ENCODE measurements around the gene MIPOL1.
"Not testable (repeated sequence)": the region's sequence is repeated elsewhere in the genome, so short reads cannot be mapped to it uniquely, and the experiment has no call there.

Gene MIPOL1

DNA sequence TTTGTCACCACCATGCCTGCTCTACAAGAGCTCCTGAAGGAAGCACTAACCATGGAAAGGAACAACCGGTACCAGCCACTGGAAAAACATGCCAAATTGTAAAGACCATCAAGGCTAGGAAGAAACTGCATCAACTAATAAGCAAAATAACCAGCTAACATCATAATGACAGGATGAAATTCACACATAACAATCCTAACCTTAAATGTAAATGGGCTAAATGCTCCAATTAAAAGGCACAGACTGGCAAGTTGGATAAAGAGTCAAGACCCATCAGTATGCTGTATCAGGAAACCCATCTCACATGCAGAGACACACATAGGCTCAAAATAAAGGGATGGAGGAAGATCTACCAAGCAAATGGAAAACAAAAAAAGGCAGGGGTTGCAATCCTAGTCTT, 97.5 kb downstream of the MIPOL1 start:
- ATAC-seq: not testable (repeated sequence)

DNA sequence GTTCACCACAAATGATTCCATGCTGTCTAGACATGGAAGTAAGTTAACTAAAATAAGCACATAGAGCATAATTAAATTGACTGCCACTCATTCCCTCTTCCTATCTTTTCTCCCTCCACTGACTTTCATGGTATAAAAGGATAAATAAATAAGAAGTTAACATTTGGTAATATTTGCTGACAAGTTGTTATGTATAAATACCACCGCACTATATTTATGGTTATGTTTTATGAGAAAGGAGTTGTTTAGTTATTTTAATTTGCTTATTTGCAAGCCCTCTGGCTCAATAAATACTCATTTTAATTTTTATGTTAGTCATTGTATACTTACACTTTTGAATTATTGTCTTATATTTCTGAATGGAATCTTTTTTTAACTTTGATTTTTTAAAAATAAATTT, 113.5 kb downstream of the MIPOL1 start:
- no peak for ATAC-seq

DNA sequence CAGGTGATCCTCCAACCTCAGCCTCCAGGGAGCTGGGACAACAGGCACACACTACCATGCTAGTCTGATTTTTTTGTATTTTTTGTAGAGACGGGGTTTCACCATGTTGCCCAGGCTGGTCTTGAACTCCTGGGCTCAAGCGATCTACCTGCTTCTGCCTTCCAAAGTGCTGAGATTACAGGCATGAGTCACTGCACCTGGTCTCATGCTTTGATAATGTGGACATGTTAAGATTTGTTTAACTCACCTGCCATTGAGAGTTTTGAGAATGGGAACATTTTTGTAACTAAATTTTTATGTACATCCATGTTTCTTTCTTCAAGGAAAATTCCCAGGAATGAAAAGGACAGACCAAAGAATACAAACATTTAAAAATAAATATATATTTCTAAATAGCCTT, 121.2 kb downstream of the MIPOL1 start:
- no peak for ATAC-seq

DNA sequence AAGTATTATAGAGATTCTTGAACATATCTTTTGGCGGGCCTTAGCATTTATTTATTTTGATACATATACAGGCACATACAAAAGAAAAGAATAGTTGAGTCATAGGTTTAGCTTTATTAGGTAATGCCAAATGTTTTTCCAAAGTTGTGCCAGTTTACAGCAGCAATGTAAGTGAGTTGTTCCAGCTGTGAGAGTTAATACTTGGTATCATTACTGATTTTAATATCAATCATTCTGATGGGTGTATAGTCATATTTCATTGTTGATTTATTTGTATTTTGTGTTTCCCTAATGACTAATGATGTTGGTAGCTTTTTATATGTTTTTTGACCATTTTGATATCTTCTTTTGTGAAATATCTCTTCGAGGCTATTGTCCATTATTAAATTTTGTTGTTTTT, 122.4 kb downstream of the MIPOL1 start:
- no peak for ATAC-seq

DNA sequence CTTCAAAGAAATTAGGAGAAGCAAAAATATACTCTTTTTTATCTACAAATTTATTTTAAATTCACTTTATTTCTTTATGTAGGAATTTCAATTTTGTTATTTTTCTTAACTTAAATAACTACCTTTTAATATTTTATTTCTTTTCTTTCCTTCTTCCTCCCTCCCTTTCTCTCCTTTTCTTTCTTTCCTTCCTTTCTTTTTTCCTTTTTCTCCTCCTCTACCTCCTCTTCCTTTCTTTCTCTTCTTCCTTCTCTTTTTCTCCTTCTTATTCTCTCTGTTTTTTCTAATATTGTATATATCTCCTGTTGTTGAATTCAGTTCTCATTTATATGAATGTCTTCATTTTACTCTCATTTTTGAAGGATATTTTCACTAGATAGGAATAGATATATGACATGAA, 127.6 kb downstream of the MIPOL1 start:
- ATAC-seq: no peak

DNA sequence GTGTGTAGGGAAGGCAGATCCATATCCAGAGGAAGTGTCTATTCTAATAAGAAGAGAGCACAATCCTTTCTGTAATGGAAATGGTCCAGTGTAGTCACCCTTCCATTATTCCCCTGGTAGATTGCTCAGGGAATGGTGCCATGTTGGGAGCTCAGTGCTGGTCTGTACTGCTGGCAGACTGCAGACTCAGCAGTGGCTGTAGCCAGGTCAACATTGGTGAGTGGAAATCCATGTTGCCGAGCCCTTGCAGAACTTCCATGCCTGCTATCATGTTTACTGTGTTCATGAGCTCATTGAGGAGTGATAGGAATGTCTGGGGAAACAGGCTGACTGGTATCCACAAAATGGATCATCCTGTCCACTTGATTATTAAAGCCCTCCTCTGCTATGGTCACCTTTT, 128.7 kb downstream of the MIPOL1 start:
- no peak for ATAC-seq

DNA sequence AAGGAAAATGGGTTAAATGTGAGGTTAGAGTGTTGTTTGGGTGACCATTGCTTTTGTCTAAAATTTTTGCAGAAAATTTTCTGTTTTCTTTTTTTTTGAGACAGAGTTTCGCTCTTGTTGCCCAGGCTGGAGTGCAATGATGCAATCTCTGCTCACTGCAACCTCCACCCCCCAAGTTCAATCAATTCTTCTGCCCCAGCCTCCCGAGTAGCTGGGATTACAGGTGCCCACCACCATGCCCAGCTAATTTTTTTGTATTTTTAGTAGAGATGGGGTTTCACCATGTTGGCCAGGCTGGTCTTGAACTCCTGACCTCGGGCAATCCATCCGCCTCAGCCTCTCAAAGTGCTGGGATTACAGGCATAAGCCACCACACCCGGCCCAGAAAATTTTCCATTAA, 130.2 kb downstream of the MIPOL1 start:
- not testable (repeated sequence) for ATAC-seq

DNA sequence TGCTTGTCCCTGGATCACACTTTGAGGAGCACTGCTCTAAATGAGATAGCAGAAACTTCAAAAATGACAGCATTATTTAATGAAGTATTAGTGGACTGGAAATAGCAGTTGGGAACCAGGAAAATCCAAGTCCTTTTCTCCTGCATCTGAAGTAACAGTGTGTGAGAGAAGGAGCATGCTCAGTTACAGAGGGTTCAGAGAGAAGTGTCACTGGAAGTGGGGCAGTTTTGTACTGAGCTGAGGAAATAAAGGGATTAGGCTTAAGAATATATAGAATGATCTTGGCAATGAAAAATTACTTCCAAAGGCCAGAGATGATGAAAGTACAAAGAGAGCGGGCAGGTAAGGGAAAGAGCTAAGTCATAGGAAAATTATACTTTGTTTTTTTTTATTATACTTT, 130.9 kb downstream of the MIPOL1 start:
- ATAC-seq: no peak

DNA sequence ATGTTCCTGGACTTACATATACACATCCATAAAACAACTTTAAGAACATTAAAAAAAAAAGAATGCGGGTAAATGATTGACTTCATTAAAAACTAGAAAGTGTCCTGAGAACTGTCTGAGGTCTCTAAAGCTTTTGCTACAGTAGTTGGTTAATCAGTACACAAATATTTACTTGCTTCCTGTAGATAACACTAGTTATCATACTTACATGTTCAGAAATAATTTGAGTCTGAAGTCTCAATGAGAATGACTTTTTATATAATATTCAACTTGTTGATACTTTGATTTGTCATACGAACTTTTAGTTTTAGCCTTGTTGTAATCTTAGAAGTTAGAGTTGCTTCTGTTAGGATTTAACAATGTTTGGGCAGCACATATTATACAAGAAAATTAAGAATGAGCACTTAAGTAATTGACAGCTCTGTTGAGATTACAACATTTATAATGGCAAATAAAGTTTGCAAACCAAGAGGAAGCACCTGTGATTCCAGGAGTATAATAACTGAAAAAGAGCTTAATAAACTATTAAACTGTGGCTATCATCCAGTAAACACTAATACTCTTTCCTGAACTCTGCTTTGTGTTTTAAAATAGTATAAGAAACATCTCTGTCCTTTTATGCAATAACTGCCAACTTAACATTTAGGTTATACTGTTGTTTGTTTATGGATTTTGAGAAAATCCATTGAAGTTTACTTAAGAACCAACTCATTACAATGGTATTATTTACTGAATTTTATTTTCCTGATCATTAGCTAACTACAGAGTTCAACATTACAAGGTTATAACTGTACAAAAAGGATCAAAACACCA, 131.7 kb downstream of the MIPOL1 start:
- ATAC-seq: no peak

DNA sequence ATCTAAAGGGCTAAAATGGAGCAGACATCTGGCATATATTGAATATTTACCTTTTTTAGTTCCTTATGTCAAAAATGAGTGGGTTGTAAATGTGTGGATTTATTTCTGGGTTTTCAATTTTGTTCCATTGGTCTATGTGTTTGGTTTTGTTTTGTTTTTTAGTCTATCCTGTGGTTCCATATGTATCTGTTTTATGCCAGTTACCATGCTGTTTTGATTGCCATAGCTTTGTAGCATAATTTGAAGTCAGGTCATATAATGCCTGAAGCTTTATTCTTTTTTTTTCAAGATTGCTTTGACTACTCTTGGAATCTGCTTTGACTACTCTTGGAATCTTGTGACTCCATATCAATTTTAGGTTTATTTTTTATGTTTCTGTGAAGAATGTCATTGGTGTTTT, 133.2 kb downstream of the MIPOL1 start:
- ATAC-seq: no peak

DNA sequence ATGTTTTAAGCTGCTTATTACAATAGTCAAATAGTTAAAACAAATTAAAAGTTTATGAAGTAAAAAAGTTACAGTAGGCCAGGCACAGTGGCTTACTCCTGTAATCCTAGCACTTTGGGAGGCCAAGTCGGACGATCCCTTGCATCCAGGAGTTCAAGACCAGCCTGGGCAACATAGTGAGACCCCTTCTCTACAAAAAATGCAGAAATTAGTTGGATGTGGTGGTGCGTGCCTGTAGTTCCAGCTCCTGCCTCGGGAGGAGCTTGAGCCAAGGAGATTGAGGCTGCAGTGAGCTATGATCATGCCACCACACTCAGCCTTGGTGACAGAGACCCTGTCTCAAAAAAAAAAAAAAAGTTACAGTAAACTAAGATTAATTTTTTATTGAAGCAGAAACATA, 142.6 kb downstream of the MIPOL1 start:
- ATAC-seq: no peak

DNA sequence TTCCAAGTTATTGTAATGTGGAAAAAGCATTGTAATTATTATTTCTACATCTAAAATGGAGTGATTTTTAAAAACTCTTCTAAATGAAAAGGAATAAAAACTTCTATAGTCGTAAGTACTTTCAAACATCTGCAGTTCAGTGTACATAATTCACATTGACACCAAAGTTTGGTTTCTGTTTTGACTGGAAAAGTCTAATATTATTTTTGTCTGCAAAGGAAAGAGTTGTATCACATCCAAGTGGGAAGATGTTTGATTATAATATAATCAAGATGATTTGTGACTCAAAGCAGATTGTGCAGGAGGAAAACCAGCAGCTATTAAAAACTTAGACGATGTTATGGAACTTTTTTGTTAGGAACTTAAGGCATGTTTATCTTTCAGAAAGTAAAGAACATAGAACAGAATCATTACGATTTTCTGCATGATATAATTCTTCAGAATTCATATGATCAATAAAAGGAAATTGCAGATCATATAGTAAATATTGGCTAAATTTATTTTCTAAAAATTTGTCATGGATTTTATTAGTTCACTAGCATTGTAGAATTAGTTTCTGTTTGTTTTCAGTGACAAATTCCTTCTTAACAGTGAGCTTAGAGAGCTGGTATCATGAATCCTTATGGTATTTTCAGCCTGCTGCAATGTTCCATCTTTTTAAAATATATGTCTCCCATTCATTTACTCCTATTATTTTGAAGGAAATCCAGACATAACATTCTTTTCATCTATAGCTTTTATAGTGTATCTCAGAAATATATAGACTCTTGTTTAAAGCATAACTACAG, 145.8 kb downstream of the MIPOL1 start:
- ATAC-seq: no peak

DNA sequence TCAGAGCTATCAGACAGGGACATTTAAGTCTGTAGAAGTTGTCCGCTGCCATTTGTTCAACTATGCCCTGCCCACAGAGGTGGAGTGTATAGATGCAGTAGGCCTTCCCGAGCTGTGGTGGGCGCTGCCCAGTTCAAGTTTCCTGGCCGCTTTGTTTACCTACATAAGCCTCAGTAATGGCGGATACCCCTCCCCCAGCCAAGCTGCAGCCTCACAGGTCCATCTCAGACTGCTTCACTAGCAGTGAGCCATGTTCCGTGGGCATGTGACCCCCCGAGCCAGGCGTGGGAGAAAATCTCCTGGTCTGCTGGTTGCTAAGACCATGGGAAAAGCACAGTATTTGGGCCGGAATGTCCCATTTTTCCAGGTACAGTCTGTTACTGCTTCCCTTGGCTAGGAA, 165.9 kb downstream of the MIPOL1 start:
- no peak for ATAC-seq

DNA sequence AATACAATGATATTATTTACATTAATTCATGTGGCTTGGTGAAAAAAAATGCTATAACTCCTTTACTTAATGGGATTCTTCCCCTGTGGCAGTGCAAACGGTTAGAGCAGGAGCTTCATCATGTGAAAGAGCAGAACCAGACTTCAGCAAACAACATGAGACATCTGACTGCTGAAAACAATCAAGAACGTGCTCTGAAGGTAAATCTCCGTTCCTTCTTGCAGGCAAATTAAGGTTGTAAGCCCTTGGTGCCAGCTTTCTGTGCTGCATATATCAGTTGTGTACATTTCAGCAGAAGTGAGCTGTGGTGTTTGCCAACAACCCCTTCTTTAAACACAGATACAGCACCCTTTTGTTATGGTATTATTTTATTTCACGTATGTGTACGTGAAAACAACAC, 171.7 kb downstream of the MIPOL1 start:
- ATAC-seq: no peak

DNA sequence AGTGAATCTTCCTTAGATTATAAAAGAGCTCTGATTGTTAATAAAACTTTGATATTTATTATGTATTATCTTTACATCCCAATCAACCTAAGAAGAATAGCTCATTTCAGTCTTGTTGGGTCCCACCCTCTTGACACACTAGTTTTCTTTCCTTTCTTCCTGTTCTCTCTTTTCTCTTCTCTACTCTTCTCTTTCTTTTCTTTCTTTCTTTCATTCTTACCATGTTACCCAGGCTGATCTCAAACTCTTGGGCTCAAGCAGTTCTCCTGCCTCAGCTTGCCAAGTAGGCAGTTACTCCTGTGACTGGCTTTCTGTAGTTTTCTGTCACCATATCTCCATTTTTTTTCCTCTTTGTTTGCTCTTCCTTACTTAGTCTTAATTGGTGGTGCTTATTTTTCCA, 177.8 kb downstream of the MIPOL1 start:
- ATAC-seq: no peak

DNA sequence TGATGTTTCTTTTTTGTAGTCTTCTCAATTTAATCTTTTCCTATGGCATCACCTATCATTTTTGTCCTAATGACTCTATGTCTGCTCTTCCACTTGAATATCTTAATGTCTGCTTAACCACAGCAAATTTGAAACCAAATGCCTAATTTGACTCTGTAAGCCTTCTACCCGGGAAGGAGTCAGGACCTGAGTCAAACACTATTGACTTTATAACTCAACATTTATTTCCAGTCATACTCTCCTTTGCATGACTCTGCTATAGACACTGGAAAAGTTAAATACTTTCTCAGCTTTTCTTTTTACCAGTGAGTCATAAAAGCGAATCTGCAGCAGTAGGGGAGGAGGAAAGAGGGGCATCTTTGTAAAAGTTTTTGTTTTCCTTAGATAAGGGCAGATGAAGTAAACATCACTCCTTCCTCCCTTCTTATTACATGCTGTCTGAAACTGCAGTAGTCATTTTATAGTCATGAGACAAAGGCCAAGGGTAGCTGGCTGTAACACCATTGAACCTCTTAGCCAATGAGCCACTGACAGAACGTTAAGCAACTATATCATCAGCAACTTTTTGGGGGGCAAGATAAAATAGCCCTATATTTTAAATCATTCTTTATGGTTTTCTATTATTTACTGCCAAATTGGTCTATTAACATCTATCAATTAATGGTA, 179.3 kb downstream of the MIPOL1 start:
- ATAC-seq: no peak

DNA sequence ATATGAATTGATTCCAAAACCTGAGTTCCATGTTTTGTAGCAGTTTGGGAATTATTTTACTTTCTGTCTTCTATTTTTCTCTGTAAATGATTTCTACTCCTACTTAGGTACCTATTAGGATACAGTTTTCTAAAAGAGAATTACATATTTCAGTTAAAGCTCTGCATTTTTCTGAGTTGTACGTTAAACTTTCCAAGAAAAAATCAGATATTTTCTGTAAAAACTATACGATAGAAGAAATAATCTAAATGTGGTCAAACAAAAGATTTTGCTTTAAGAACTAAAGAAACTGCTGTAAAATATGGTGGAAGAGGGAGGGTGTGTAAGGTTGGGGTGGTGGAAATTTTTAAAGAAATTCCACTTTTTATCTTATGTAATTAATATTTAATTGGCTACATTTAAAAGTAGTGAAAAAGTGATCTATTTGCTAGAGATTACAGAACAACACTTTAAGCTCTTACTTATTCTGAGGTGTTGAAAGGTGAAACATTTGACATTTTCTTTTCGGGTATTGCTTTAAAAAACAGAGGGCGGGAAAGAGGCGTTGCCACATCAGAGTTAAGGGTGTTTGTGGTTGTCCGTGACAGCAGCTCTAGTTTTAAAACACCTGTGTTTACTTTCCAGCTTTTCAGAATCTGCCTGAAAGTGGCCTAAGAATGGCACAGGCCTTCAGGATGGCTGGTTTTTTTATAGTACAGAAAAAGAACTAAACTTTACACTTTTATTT, 187.3 kb downstream of the MIPOL1 start:
- ATAC-seq: no peak

DNA sequence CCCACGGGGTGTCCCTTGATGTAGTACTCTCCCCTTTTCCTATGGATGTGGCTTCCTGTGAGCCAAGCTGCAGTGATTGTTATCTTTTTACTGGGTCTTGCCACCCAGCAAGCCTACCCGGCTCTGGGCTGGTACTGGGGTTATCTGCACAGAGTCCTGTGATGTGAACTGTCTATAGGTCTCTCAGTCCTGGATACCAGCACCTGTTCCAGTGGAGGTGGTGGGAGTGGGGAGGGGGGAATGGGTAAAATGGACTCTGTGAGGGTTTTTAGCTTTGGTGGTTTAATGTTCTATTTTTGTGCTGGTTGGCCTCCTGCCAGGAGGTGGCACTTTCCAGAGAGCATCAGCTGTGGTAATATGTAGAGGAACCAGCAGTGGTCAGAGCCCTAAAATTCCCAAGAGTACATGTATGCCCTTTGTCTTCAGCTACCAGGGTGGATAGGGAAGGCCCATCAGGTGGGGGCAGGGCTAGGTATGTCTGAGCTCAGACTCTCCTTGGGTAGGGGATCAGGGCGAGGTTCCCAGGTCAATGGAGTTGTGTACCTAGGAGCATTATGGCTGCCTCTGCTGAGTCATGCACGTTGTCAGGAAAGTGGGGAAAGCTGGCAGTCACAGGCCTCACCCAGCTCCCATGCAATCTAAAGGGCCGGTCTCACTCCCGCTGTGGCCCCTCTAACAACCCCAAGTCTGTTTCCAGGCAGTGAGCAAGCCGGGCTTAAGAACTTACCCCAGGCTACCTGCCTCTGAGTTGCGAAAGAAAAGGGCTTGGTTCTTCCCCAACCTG, 199.6 kb downstream of the MIPOL1 start:
- not testable (repeated sequence) for ATAC-seq

DNA sequence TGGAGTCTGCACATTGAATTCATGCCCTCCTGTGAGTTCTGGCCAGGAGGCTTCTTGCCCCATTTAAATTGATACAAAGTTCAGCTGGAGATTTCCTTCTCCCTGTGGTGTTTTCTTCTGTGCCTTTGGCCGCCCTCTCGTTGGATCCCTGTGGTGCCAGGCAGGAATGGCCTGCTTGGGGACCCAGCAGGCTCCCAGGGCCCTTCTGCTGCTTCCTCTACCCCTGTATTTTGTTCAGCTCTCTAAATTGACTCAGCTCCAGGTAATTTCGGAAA, 200.1 kb downstream of the MIPOL1 start:
- no peak for ATAC-seq

DNA sequence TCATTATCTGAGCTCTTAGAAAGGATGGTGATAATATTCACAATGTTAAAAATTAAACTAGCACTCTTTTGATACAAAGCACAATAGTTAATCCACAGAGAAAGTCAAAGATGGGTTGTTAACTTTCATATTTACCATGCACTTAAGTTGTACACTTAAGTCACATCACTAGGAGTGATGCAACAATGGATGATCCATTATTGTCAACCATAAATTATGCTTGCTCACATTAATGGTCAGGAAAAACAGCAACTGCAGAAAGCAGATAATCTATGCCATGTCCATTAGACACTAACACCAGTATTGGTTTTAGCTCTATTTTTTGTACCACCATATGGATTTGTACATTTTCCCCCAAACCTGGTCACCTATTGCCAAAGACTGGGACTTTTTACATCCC, 201.8 kb downstream of the MIPOL1 start:
- ATAC-seq: no peak

DNA sequence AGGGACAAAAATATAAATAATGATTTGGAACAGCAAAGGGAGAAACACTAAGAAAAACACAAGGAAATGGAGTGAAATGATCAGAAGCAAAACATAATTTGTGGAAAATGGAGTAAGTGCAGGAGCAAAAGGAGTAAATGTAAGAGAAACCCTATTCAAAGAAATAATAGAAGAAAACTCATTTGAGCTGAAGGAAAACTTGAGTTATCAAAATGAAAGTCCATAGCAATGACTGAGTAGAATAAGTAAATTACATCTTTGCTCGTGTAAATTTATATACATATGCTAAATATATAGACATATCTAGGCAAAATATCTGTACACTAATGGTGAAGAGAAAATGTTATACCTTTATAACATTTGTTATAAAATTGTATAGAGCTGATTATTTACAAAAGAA, 203.4 kb downstream of the MIPOL1 start:
- no peak for ATAC-seq

DNA sequence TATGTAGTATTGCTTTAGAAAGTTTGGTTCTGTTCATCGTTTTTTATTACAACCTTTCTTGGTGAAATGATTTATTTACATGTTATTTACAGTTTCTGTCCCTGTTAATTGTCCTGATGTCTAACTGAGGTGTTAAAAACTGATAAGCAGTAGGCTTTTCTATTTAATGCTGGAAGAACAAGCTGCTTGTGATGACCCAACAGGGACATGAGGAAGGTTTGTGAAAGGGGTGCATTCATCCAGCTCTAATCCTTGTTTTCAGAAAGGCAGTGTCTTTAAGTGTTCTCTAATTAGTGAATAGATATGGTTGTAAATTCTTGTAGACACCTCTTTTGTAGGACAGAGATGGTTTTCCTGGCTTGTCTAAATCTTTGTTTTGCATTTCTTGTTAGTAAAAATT, 205.9 kb downstream of the MIPOL1 start:
- no peak for ATAC-seq

DNA sequence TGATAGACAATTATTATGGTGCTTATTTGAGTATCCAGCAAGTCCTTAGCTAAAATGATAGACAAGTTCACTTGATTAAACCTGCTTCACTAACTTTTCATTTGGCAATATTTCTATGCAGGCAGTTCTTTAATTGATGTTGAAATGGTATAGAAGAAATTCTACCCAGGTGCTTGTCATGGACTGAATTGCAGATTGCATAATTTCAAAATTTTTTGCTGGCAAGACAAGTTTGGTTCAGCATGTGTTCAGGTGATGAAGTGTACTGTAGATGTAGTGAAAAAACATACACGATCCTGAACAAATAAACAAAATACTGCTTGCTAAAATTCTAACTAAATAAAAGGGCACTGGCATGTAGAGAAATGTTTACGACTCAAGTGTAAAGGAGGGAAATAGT, 208.4 kb downstream of the MIPOL1 start:
- no peak for ATAC-seq
